Osteoblast (primary cell): ENCODE data around the gene TMEM63A. TPM values are rescaled to one million over a fixed set of nuclear protein-coding genes. Genes with fewer than 3 reads are reported as not detected.

Experiments used
- DNase-seq: peaks from one replicate; pipeline ENCODE4 v3.0.0; 2011; ENCODE audit warnings: low spot score, mixed read lengths; ENCODE audit not compliant: insufficient read length; ENCODE audit errors: missing footprints
- H2AFZ ChIP-seq: 2 replicates; pipeline ENCODE4 v1.6.0; 2011; ENCODE audit warnings: mild to moderate bottlenecking, low read length
- H3K27ac ChIP-seq: 2 replicates; pipeline ENCODE4 v1.5.1; 2011; ENCODE audit warnings: mild to moderate bottlenecking, low read depth, low read length, moderate library complexity
- H3K27me3 ChIP-seq: 2 replicates; pipeline ENCODE4 v1.6.0; 2012; ENCODE audit warnings: mild to moderate bottlenecking, control low read depth, inconsistent platforms, low read length, moderate library complexity; ENCODE audit not compliant: insufficient read depth
- H3K36me3 ChIP-seq: 2 replicates; pipeline ENCODE4 v1.5.1; 2011; ENCODE audit warnings: mild to moderate bottlenecking, low read length, control low read depth, moderate library complexity; ENCODE audit not compliant: insufficient read depth
- H3K4me1 ChIP-seq: 2 replicates; pipeline ENCODE4 v1.5.1; 2011; ENCODE audit warnings: mild to moderate bottlenecking, low read length, control low read depth, moderate library complexity; ENCODE audit not compliant: insufficient read depth
- H3K4me2 ChIP-seq: 2 replicates; pipeline ENCODE4 v1.6.0; 2011; ENCODE audit warnings: mild to moderate bottlenecking, low read length; ENCODE audit not compliant: insufficient read depth
- H3K4me3 ChIP-seq: fragments of 200-600 bp; sonication (generic); 3 replicates; pipeline ENCODE4 v1.5.1; 2012; ENCODE audit warnings: mild to moderate bottlenecking, low read length, inconsistent platforms; ENCODE audit not compliant: insufficient read depth
- H3K79me2 ChIP-seq: 2 replicates; pipeline ENCODE4 v1.6.0; 2012; ENCODE audit warnings: mild to moderate bottlenecking, low read length, control low read depth, inconsistent platforms; ENCODE audit not compliant: insufficient read depth
- H3K9me3 ChIP-seq: 2 replicates; pipeline ENCODE4 v1.5.1; 2011; ENCODE audit warnings: low read depth, low read length, control low read depth
- H4K20me1 ChIP-seq: 2 replicates; pipeline ENCODE4 v1.6.0; 2012; ENCODE audit warnings: mild to moderate bottlenecking, low read length, control low read depth; ENCODE audit not compliant: insufficient read depth
- total RNA-seq: library from RNA; depleted of rRNA; stranded (reverse); fragments of >200 nt; gene quantifications from 2 replicates; pipeline ENCODE4 v1.2.3, GENCODE V29; 2012
- TF ChIP-seq, protein P1 (sequence below): IDR thresholded peaks from 2 replicates; pipeline ENCODE4 v1.5.1; 2011; ENCODE audit warnings: mild to moderate bottlenecking, low read depth, low read length, moderate library complexity; ENCODE audit errors: extremely low read depth

Gene TMEM63A
- total RNA-seq, 1 donor: 23.2 TPM

DNA sequence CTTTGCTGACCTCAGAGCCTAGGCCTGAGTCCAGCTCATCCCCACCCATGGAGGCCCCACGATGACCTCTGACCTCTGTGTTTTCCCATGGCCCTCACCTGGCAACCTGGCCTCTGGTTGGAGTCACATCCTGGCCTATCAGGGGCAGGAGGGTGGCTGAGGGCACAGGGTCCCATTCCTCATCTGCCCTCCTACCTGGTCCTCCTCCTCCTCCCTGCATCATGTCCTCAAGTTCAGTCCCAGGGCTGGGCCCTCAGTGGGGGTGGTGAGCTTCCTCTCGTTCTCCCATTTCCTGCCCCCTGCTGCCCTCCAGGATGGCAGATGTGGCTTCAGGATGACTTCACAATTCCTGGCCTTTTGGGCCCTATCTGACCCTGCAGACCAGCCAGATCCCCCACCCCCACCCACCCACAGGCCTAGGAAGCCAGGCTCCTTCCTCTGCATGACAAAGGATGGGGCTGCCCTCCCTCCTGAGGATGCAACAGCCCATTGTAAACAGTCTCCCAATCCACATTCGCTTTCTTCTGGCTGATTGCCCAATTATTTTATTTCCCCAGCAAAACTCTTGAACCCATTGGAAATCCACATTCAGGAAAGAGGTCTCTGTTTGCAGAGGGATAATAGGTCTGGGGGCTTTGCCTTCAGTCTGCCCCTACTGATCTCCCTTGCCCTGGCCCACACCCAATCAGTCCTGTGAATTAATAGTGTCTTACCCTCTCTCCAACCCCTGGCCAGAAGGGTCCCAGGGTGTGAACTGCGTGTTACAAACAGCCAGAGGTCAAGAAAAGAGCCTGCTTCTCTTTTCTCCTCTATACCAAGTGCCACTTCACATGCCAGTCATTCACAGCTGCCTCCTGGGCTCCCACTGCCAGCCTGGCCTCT, 17.1 kb upstream of the TMEM63A start:
- H3K27ac ChIP-seq: no peak overlapping the region
- H2AFZ ChIP-seq: no peak overlapping the region
- no peaks in the 10 kb centered on the region for H3K36me3 ChIP-seq
- H3K4me1 ChIP-seq: no peaks in the 10 kb centered on the region
- H3K27me3 ChIP-seq: no peaks in the 10 kb centered on the region
- no peaks in the 10 kb centered on the region for H3K79me2 ChIP-seq
- H3K4me2 ChIP-seq: no peak overlapping the region
- no peaks in the 10 kb centered on the region for H4K20me1 ChIP-seq
- TF ChIP-seq, protein P1, sequence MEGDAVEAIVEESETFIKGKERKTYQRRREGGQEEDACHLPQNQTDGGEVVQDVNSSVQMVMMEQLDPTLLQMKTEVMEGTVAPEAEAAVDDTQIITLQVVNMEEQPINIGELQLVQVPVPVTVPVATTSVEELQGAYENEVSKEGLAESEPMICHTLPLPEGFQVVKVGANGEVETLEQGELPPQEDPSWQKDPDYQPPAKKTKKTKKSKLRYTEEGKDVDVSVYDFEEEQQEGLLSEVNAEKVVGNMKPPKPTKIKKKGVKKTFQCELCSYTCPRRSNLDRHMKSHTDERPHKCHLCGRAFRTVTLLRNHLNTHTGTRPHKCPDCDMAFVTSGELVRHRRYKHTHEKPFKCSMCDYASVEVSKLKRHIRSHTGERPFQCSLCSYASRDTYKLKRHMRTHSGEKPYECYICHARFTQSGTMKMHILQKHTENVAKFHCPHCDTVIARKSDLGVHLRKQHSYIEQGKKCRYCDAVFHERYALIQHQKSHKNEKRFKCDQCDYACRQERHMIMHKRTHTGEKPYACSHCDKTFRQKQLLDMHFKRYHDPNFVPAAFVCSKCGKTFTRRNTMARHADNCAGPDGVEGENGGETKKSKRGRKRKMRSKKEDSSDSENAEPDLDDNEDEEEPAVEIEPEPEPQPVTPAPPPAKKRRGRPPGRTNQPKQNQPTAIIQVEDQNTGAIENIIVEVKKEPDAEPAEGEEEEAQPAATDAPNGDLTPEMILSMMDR: no peak
- no peak overlapping the region for H3K4me3 ChIP-seq
- H3K9me3 ChIP-seq: no peaks in the 10 kb centered on the region
- peak; percentile 62 for DNase-seq

DNA sequence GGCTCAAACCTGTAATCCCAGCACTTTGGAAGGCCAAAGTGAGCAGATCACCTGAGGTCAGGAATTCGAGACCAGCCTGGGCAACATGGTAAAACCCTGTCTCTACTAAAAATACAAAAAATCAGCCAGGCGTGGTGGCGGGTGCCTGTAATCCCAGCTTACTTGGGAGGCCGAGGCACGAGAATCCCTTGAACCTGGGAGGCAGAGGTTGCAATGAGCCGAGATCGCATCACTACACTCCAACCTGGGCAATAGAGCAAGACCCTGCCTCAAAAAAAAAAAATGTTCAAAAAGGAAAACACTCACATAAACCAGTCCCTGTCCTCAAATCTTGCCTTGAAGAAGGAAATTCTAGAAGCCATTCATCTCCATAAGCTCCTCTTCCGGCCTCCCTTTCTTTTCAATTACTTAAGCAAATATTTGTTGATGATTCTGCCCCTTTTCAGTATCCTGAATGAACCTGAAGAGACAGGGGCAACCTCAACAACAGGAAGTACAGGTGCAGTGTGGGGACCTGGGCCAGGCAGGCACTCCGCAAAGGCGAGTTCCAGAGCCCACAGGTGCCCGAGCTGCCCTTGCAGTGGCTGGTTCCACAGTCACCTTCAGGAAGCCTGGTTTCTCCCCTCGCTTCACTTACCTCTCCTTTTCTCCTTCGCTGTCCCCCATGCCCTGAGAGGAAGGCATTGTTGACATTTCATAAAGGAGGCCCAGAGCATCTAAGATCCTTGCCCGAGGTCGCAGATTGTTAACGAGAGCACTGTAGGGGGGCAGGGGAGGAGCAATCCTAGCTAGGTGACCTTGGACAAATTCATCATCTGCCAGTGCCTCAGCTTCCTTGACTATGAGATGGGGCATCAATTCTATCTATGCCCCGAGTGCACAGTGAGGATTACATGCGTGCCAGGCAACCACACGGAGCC, 15.7 kb upstream of the TMEM63A start:
- H3K4me2 ChIP-seq: no peak overlapping the region
- H3K27ac ChIP-seq: no peak overlapping the region

DNA sequence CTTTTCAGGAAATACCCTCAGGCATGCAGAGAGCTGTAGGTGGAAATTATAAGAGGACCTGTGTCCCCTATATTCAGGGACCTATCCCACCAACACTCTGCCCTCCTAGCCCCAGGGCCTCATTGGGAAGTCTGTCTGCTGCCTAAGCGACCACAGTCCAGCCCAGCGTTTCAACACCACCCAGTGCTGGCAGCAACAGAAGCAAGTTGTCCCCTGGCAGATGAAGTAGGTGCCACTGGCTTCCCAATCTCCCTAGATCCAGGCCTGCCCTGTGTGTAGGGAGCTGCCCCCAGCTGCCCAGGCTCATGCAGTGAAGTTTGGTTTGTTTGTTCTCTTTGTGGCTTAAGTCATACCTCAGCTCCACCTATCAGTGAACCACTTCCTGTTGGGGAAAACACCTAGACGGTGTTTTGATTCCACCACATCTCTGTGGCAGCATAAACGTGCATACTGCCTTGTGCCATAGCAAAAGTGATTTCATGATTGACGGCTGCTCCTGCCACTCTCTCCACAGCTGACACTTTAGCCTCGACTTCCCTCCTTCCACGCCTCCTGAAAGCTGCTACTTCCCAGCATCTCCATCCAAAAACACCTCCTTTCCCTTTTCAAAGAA, 14.9 kb upstream of the TMEM63A start:
- no peak overlapping the region for H2AFZ ChIP-seq
- no peak overlapping the region for H3K27ac ChIP-seq
- no peak overlapping the region for H3K4me2 ChIP-seq
- peak; percentile 60 for DNase-seq
- no peaks in the 10 kb centered on the region for H4K20me1 ChIP-seq
- TF ChIP-seq, protein P1: no peak
- H3K4me1 ChIP-seq: no peaks in the 10 kb centered on the region
- no peaks in the 10 kb centered on the region for H3K27me3 ChIP-seq
- H3K36me3 ChIP-seq: no peaks in the 10 kb centered on the region
- H3K4me3 ChIP-seq: no peak overlapping the region
- H3K79me2 ChIP-seq: no peaks in the 10 kb centered on the region
- no peaks in the 10 kb centered on the region for H3K9me3 ChIP-seq

More for the DNA sequence above, 15.7 kb upstream of the TMEM63A start:
- H4K20me1 ChIP-seq: no peaks in the 10 kb centered on the region
- no peaks in the 10 kb centered on the region for H3K36me3 ChIP-seq
- H2AFZ ChIP-seq: no peak overlapping the region
- no peaks in the 10 kb centered on the region for H3K4me1 ChIP-seq
- TF ChIP-seq, protein P1: no peak
- no peak overlapping the region for H3K4me3 ChIP-seq
- H3K27me3 ChIP-seq: no peaks in the 10 kb centered on the region
- H3K79me2 ChIP-seq: no peaks in the 10 kb centered on the region
- H3K9me3 ChIP-seq: no peaks in the 10 kb centered on the region
- DNase-seq: peak; percentile 25
